HG03469 (cell line): ENCODE data around the gene TMA7B.

Source experiments
- ATAC-seq: cut with Tn5 transposase; IDR thresholded peaks from one replicate; pipeline ENCODE4 v1.9.1; 2021; ENCODE audit warnings: mild to moderate bottlenecking, moderate library complexity, moderate number of reproducible peaks; ENCODE audit not compliant: unreplicated experiment

Gene TMA7B

GRCh38 chr22:39997939-39998726, 37.9 kb downstream of the TMA7B start:
- ATAC-seq: no peak

GRCh38 chr22:39999144-39999757, 39.1 kb downstream of the TMA7B start:
- ATAC-seq: no peak

GRCh38 chr22:40000171-40000570, 40.0 kb downstream of the TMA7B start:
- ATAC-seq: no peak

- ATAC-seq: no peak
Observed at GRCh38 chr22:40001106-40001505, 40.9 kb downstream of the TMA7B start.

GRCh38 chr22:40001800-40002577, 41.8 kb downstream of the TMA7B start:
- ATAC-seq: no peak

- ATAC-seq: no peak
Observed at GRCh38 chr22:40002935-40003715, 42.9 kb downstream of the TMA7B start.

GRCh38 chr22:40004836-40005235, 44.6 kb downstream of the TMA7B start:
- ATAC-seq: no peak

GRCh38 chr22:40006641-40007040, 46.4 kb downstream of the TMA7B start:
- no peak for ATAC-seq

- no peak for ATAC-seq
Observed at GRCh38 chr22:40007853-40008710, 47.9 kb downstream of the TMA7B start.

- ATAC-seq: no peak
Observed at GRCh38 chr22:40008726-40009291, 48.6 kb downstream of the TMA7B start.

GRCh38 chr22:40009292-40009774, 49.1 kb downstream of the TMA7B start:
- no peak for ATAC-seq

GRCh38 chr22:40009951-40010671, 49.9 kb downstream of the TMA7B start:
- ATAC-seq: no peak

GRCh38 chr22:40010746-40011145, 50.5 kb downstream of the TMA7B start:
- ATAC-seq: no peak
